ENCODE measurements around the gene LAMB1. TPM values are rescaled to one million over a fixed set of nuclear protein-coding genes. Genes with fewer than 3 reads are reported as not detected.

Gene LAMB1
- total RNA-seq, 1 donor: 410 TPM

DNA sequence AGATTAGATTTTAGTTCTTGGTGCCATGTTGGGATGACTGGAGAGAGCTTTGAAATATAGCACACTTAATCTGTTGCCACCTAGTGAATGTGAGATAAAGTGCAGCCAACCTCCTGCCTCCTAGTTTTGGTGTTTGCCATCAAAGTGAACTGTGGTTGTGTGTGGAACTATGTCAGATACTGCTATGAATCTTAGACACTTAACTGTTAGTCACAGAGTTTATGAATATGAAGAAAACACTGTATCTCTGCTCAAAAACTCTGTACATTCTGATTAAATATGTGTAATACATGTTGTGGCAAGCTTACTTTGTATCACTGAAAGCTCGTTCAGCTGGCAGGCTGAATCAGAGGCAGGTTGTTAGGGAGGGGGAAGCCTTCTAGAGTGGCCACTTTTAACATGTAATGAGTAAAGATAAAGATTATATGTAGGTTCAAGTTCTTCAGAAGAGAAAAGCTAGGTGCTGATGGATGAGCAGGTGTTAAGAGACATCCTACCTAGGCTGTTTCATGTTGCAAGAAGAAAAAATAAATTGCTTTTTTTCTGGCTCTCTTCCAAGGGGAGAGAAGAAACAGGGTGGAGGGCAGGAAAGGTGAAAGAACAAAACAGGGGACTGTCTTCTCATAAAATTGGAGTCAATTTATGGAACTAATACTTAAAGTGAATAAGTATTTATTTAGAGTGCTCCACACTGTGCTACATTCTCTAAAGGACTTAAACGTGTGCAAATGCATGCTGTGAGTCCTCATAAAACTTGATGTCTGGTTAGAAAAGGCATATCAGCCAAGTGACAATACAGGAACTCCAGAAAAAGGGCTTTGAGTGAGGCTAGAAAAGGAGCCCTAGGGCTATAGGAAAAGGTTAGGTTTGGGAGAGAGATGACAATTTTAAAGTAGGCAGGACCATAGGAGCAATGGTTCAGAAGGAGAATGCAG, 14.1 kb upstream of the LAMB1 start:
- H3K4me1 ChIP-seq (ENCODE audit: insufficient read depth, low read length): peaks cover 54% of the 10 kb centered on the region
- TF ChIP-seq, protein P1, sequence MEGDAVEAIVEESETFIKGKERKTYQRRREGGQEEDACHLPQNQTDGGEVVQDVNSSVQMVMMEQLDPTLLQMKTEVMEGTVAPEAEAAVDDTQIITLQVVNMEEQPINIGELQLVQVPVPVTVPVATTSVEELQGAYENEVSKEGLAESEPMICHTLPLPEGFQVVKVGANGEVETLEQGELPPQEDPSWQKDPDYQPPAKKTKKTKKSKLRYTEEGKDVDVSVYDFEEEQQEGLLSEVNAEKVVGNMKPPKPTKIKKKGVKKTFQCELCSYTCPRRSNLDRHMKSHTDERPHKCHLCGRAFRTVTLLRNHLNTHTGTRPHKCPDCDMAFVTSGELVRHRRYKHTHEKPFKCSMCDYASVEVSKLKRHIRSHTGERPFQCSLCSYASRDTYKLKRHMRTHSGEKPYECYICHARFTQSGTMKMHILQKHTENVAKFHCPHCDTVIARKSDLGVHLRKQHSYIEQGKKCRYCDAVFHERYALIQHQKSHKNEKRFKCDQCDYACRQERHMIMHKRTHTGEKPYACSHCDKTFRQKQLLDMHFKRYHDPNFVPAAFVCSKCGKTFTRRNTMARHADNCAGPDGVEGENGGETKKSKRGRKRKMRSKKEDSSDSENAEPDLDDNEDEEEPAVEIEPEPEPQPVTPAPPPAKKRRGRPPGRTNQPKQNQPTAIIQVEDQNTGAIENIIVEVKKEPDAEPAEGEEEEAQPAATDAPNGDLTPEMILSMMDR (IDR thresholded peaks at IDR 0.05; ENCODE audit: extremely low read depth, low read depth, low read length): peak; percentile 61
- H3K9me3 ChIP-seq (ENCODE audit: low read depth, low read length): no peaks in the 10 kb centered on the region
- H3K27ac ChIP-seq (ENCODE audit: low read depth, low read length): peak overlapping the region; percentile 82
- H3K4me3 ChIP-seq (ENCODE audit: insufficient read depth, low read length): no peak overlapping the region
- H3K27me3 ChIP-seq (ENCODE audit: insufficient read depth, low read length): no peaks in the 10 kb centered on the region
- no peaks in the 10 kb centered on the region for H4K20me1 ChIP-seq (ENCODE audit: insufficient read depth, low read length)
- peak; percentile 68 for DNase-seq (ENCODE audit: insufficient read length, low spot score, missing footprints)
- no peaks in the 10 kb centered on the region for H3K36me3 ChIP-seq (ENCODE audit: insufficient read depth, low read length)
- H3K4me2 ChIP-seq (ENCODE audit: insufficient read depth, low read length): peak overlapping the region; percentile 19
- no peaks in the 10 kb centered on the region for H3K79me2 ChIP-seq (ENCODE audit: insufficient read depth, low read length)
- H2AFZ ChIP-seq (ENCODE audit: low read length): no peak overlapping the region

- Histone ChIP-seq H3K4me2 (ENCODE audit: insufficient read depth, low read length) (peak overlapping the region; percentile 70), H3K4me3 (ENCODE audit: insufficient read depth, low read length) (no peak overlapping the region), H3K27ac (ENCODE audit: low read depth, low read length) (peak overlapping the region; percentile 82), H3K79me2 (ENCODE audit: insufficient read depth, low read length) (no peaks in the 10 kb centered on the region), H3K27me3 (ENCODE audit: insufficient read depth, low read length) (no peaks in the 10 kb centered on the region), H3K36me3 (ENCODE audit: insufficient read depth, low read length) (no peaks in the 10 kb centered on the region), H2AFZ (ENCODE audit: low read length) (no peak overlapping the region), H4K20me1 (ENCODE audit: insufficient read depth, low read length) (no peaks in the 10 kb centered on the region), H3K9me3 (ENCODE audit: low read depth, low read length) (no peaks in the 10 kb centered on the region), H3K4me1 (ENCODE audit: insufficient read depth, low read length) (peaks cover 54% of the 10 kb centered on the region)
- TF ChIP-seq, protein P1 (IDR thresholded peaks at IDR 0.05; ENCODE audit: extremely low read depth, low read depth, low read length): no peak
- DNase-seq (ENCODE audit: insufficient read length, low spot score, missing footprints): no peak
Measured at GRCh38 chr7:108015740-108016139, 12.8 kb upstream of the LAMB1 start.

DNA sequence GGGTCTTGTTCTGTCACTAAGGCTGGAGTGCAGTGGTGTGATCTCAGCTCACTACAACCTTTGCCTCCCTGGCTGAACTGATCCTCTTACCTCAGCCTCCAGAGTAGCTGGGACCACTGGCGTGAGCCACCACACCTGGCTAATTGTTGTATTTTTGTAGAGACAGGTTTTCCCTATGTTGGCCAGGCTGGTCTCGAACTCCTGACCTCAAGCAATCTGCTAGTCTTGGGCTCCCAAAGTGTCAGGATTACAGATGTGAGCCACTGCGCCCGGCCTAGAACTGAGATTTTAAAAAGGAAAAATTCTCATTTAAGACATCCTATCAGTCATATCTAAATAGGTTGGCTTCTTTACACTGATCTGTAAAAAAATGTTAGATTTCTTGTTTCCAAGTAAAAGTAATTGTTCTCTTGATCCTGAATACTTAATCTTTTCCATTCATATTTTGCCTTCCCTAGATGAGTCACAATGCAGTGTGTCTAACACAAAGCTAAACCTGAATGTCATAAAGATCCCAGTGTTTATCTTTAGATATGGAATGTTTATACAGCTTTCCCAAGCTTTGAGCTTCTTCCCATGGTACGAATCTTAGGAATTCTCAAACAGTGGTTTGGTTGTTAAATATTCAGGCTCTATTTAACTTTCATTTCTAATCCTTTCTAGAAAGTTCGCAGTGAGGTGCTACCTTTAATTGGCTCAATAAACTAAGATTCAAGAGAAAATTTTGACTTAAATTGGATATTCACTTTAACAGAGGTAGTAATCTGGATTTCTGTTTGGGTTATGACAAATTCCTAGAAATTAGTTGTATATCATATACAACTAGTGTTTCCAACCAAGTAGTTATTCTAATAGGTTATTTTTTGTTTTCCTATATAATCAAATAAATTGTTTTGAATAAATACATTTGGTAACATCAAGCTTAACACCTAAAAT, 12.1 kb upstream of the LAMB1 start:
- Histone ChIP-seq H3K9me3 (ENCODE audit: low read depth, low read length) (no peaks in the 10 kb centered on the region), H3K27ac (ENCODE audit: low read depth, low read length) (peak overlapping the region; percentile 82), H3K4me1 (ENCODE audit: insufficient read depth, low read length) (peaks cover 54% of the 10 kb centered on the region), H3K27me3 (ENCODE audit: insufficient read depth, low read length) (no peaks in the 10 kb centered on the region), H3K4me3 (ENCODE audit: insufficient read depth, low read length) (no peak overlapping the region), H3K4me2 (ENCODE audit: insufficient read depth, low read length) (peak overlapping the region; percentile 70), H3K79me2 (ENCODE audit: insufficient read depth, low read length) (no peaks in the 10 kb centered on the region), H4K20me1 (ENCODE audit: insufficient read depth, low read length) (no peaks in the 10 kb centered on the region), H3K36me3 (ENCODE audit: insufficient read depth, low read length) (no peaks in the 10 kb centered on the region), H2AFZ (ENCODE audit: low read length) (no peak overlapping the region)
- peak; percentile 74 for DNase-seq (ENCODE audit: insufficient read length, low spot score, missing footprints)
- TF ChIP-seq, protein P1 (IDR thresholded peaks at IDR 0.05; ENCODE audit: extremely low read depth, low read depth, low read length): no peak
